Glutamatergic neuron (in vitro differentiated cells): ENCODE data around the gene CYP46A1. TPM values are rescaled to one million over a fixed set of nuclear protein-coding genes. Genes with fewer than 3 reads are reported as not detected.

Source experiments
- DNase-seq: peaks from one replicate; pipeline ENCODE4 v3.0.0; 2022
- H3K27ac Mint-ChIP-seq: one replicate; pipeline ENCODE4 v1.8.0; 2020; ENCODE audit warnings: mild to moderate bottlenecking, mixed read lengths, inconsistent platforms; ENCODE audit not compliant: unreplicated experiment
- H3K27me3 Mint-ChIP-seq: one replicate; pipeline ENCODE4 v1.8.0; 2020; ENCODE audit warnings: mild to moderate bottlenecking, moderate library complexity, mixed read lengths, inconsistent platforms; ENCODE audit not compliant: unreplicated experiment
- H3K36me3 Mint-ChIP-seq: one replicate; pipeline ENCODE4 v1.8.0; 2020; ENCODE audit warnings: mild to moderate bottlenecking, mixed read lengths, inconsistent platforms; ENCODE audit not compliant: unreplicated experiment
- H3K4me1 Mint-ChIP-seq: one replicate; pipeline ENCODE4 v1.8.0; 2020; ENCODE audit warnings: mild to moderate bottlenecking, low read depth, mixed read lengths, inconsistent platforms; ENCODE audit not compliant: unreplicated experiment
- H3K4me3 Mint-ChIP-seq: one replicate; pipeline ENCODE4 v1.8.0; 2020; ENCODE audit warnings: mild to moderate bottlenecking, mixed read lengths, inconsistent platforms; ENCODE audit not compliant: unreplicated experiment
- H3K9me3 Mint-ChIP-seq: one replicate; pipeline ENCODE4 v1.8.0; 2020; ENCODE audit warnings: mild to moderate bottlenecking, moderate library complexity, mixed read lengths, inconsistent platforms; ENCODE audit not compliant: unreplicated experiment
- CTCF ChIP-seq: fragments of 200-600 bp; sonication (generic); IDR thresholded peaks from one replicate; pipeline ENCODE4 v1.5.0; 2021; ENCODE audit not compliant: partially characterized antibody, unreplicated experiment
- total RNA-seq: library from RNA; stranded (reverse); fragmentation: NEBNext Ultra II Directional; extraction: Animal tissue kit (Norgen Biotek cat#: 25700); gene quantifications from one replicate; pipeline ENCODE4 v1.2.1, GENCODE V29; 2021; ENCODE audit not compliant: unreplicated experiment

CYP46A1 gene
- total RNA-seq, 1 donor from 2014 or later = 2.1 TPM

GRCh38 chr14:99647411-99647810, 36.7 kb upstream of the CYP46A1 start:
- Mint-ChIP-seq H3K36me3 (no peaks in the 10 kb centered on the region), H3K27me3 (peaks cover 15% of the 10 kb centered on the region), H3K4me1 (no peaks in the 10 kb centered on the region), H3K9me3 (no peaks in the 10 kb centered on the region), H3K4me3 (no peak overlapping the region), H3K27ac (no peak overlapping the region)
- DNase-seq = no peak
- no peak for TF ChIP-seq CTCF

- no peak for TF ChIP-seq CTCF
- Mint-ChIP-seq H3K36me3 (no peaks in the 10 kb centered on the region), H3K27me3 (peaks cover 15% of the 10 kb centered on the region), H3K9me3 (no peaks in the 10 kb centered on the region), H3K4me3 (no peak overlapping the region), H3K27ac (no peak overlapping the region), H3K4me1 (no peaks in the 10 kb centered on the region)
- DNase-seq = no peak
Measured at GRCh38 chr14:99648027-99648784, 35.9 kb upstream of the CYP46A1 start.

GRCh38 chr14:99649219-99649618, 34.9 kb upstream of the CYP46A1 start:
- no peak overlapping the region for H3K27ac Mint-ChIP-seq
- TF ChIP-seq CTCF = no peak
- H3K4me1 Mint-ChIP-seq = no peaks in the 10 kb centered on the region
- H3K27me3 Mint-ChIP-seq = peaks cover 13% of the 10 kb centered on the region
- H3K4me3 Mint-ChIP-seq = no peak overlapping the region
- DNase-seq = no peak
- no peaks in the 10 kb centered on the region for H3K9me3 Mint-ChIP-seq
- no peaks in the 10 kb centered on the region for H3K36me3 Mint-ChIP-seq

GRCh38 chr14:99649643-99650042, 34.5 kb upstream of the CYP46A1 start:
- Mint-ChIP-seq H3K36me3 (no peaks in the 10 kb centered on the region), H3K4me1 (no peaks in the 10 kb centered on the region), H3K4me3 (no peak overlapping the region), H3K9me3 (no peaks in the 10 kb centered on the region), H3K27ac (no peak overlapping the region), H3K27me3 (peaks cover 13% of the 10 kb centered on the region)
- DNase-seq = no peak
- no peak for TF ChIP-seq CTCF

GRCh38 chr14:99650189-99650588, 33.9 kb upstream of the CYP46A1 start:
- H3K36me3 Mint-ChIP-seq = no peaks in the 10 kb centered on the region
- H3K4me3 Mint-ChIP-seq = no peak overlapping the region
- H3K27ac Mint-ChIP-seq = no peak overlapping the region
- peaks cover 13% of the 10 kb centered on the region for H3K27me3 Mint-ChIP-seq
- no peaks in the 10 kb centered on the region for H3K9me3 Mint-ChIP-seq
- H3K4me1 Mint-ChIP-seq = no peaks in the 10 kb centered on the region
- TF ChIP-seq CTCF = no peak
- DNase-seq = no peak
